Measurements from ENCODE around the gene ZACN.
A peak's percentile ranks its signal among the peaks of the same experiment; 100 is the strongest.
"Not testable (repeated sequence)": the region's sequence is repeated elsewhere in the genome, so short reads cannot be mapped to it uniquely, and the experiment has no call there.

ZACN gene

GRCh38 chr17:76054112-76054476 lies 24.9 kb upstream of the ZACN start:
- DNase-seq (ENCODE audit: low read depth) = no peak

DNA sequence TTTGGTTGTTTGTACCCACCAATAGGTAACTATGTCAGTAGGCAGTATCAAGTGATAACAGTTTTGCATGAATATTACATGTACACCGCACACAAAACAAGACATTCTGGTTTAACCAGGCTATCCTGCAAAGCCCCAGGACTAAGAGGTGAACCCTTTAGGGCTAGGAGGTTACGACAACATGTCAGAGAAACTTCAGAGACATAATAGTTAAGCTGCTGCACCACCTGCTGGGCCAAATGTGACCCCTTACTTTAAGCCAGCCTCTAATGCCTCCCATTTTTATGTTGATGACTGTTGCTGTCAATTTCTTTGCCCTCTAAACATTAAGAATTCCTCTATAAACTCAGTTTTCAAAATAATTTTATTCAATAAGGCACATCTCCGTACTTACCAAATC lies 22.1 kb upstream of the ZACN start:
- no peak for DNase-seq (ENCODE audit: low read depth)

DNA sequence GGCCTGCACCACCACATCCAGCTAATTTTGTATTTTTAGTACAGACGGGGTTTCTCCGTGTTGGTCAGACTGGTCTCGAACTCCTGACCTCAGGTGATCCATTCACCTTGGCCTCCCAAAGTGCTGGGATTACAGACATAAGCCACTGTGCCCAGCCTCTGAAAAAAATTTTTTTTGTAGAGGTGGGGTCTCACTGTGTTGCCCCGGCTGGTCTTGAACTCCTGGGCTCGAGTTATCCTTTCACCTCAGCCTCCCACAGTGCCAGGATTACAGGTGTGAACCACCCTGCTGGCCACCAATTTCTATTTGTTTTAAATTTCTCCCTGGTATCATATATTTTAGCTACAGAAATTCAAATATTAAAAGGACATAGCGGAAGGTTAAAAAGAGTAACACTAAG lies 20.7 kb upstream of the ZACN start:
- DNase-seq (ENCODE audit: low read depth) = not testable (repeated sequence)

DNA sequence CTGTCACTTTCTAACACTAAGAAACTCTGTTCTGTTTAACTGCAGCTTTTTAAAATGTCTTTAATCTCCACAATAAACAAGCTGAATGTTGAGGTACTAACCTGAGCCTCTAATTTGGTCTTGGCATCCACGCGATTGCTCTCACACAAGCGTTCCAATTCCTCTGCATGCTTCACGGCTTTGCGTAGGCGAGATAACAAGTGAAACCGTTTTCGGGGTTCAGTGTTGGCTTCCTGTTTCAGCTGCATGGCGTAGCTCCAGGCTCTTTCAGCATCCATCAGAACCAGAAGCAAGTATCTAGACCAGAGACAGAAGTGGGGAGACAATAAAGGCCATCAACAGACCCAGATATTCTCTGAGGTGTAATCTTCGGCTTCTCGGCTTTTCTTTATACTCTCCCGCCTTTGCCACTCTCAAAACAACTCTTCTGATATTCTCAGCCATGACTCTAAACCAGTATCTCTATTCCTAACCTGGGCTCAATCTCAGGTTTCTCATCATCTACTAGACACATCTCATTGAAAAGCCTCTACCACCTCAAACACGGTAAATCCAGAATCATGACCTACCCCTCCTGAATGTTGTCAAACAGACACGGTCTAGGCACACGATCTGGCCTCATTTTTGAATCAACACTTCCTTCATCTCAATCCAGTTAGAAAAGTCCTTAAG lies 15.0 kb upstream of the ZACN start:
- peak; percentile 45 for DNase-seq (ENCODE audit: low read depth)

DNA sequence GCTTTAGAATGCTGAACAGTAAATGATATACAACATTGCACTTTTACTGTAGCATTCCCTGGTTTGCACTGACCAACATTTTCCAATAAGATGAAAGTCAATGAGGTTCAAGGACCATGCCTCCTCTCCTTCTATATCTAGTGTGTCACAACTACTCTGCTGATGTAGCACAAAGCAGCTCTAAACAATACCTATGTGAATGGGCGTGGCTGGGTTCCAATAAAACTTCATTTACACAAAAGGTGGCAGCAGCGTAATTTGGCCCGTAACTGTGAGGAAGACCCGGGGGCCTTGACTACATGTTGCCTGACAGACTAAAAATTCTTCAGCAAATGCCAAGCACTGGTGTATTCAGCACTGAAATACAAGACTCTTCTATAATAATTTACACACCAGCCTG lies 13.2 kb upstream of the ZACN start:
- DNase-seq (ENCODE audit: low read depth) = no peak

DNA sequence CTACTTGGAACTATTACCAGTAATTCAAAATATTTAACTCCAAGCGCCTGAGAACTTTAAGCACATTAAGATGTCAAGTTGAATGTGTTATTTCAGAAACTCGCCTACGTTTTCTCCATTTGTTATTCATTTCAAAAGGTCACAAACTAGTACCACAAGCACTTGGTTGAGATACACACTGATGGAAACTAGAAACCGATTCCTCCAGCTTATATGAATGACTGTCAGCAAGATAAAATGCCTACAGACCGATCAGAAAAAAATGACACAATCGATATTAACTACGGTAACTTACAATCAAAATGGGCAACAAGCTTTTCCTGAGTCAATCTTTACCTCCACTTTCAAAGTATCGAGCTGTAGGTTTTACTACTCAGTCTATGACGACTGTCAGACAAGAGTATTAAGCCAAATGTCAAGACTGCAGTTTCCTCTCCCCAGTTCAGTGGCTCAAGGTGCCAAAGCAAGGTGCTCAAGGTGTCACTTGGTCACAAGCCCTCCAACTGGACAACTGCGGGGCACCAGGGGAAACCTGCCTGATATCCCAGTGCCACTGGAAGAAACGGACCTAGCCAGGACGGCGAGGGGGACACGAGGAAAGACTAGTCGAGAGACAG lies 7.3 kb upstream of the ZACN start:
- peak; percentile 21 for DNase-seq (ENCODE audit: low read depth)

DNA sequence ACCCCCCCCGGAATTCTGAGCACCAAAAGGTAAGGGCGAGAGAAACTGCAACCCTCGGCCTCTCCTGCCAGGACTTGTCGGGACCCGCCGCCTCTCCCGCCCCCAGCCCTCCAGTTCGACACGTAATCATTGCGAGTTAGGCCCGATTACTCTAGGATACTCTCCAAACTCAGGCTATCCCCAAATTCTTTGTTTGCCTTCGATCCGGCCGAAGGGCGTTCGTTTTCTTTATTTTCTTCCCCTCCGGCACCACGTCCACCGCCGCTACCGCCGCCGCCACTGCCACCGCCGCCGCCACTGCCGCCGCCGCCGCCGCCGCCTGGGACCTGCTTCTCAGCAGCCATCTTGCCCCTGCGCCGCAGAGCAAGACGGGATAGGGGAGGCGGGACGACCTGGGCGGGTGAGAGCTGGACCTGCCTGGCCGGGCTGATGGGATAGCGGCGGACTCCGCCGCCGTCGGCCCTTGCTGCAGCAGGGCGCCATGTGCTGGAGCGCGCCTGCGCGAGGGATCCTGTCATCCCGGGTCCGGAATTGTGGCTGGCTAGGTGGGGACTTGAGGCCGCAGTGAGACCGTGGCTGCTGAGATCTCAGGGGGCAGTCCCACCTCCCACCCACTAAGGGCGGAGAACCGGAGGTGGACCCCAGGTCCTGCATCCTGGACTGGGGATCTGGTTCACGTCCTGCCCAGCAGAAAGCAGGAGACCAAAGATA lies 6.7 kb upstream of the ZACN start, which contains the start of gene SRP68:
SRP68 (minus strand) TSS at position 370 of the 711 bp plus-strand sequence; CDS start at position 344, 26 bp downstream.
- peak; percentile 76 for DNase-seq (ENCODE audit: low read depth)

GRCh38 chr17:76074390-76075363 lies 4.3 kb upstream of the ZACN start, which contains the start of gene GALR2:
GALR2 (plus strand) TSS chr17:76074781; CDS start chr17:76074884, 103 bp downstream.
- no peak for DNase-seq (ENCODE audit: low read depth)

DNA sequence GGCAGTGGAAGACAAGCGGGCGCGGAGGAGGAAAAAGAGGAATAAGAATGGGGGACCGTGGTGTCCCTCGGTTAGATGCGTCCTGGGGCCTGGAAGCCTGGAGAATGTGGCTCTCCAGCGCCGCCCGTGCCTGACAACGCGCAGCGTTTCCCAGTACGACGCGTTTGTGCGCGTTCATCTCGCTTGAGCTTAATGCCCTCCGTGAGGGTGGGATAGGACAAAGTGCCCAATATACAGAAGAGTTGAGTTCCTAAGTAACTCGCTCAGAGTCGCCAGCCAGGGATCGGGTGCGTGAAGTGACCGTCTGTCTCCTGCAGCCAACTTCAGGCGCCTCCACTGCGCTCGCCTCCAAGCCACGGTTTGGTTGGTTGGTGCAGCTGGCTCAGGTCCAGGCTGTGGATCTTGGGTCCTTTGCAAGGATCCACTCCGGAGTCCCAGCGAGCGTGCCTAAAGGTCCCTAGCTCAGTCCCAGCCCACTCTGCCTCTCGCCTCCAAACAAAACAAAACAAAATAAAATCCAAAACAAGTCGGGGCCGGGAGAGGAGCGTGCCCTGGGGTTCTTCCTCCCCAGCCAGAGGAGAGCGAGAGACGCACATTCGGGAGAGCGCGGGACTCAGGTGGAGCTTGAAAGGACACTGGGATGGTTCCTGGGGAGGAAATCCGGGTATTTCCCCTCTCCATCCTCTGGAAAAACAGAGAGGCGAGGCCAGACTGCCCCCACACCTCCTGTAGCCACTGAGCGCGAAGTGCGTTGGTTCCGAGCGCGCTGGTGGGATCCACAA lies 3.4 kb upstream of the ZACN start:
- no peak for DNase-seq (ENCODE audit: low read depth)

GRCh38 chr17:76076146-76076764 lies 2.7 kb upstream of the ZACN start:
- DNase-seq (ENCODE audit: low read depth) = no peak

GRCh38 chr17:76076765-76077583 lies 2.0 kb upstream of the ZACN start:
- peak; percentile 13 for DNase-seq (ENCODE audit: low read depth)

DNA sequence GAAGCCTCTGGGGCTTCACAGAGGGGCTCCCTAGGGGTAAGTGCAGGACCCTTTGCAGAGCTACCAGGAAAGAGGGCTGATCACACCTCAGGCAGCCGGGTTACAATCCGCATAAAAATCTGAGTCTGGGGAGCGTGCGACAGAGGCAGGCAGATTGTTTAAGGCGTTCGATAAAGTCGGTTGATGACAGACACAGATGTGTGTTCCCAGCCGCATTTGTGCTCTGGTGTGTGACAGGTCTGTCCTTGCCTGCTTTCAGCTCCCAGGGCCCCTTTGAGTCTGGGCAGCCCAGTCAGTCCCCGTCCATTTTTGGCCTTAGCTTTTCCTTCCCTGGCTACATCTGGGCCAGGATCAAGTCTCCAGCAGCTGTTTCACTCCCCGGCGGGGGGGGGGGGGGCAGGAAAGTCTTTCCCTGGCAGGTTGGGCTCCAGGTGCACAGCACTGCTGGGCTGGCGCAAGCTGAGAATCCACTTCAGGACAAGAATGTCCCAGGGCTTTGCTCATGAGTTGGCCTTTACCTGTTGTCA lies 1.3 kb upstream of the ZACN start:
- no peak for DNase-seq (ENCODE audit: low read depth)

GRCh38 chr17:76078370-76078769 lies 612 bp upstream of the ZACN start:
- DNase-seq (ENCODE audit: low read depth) = not testable (repeated sequence)

DNA sequence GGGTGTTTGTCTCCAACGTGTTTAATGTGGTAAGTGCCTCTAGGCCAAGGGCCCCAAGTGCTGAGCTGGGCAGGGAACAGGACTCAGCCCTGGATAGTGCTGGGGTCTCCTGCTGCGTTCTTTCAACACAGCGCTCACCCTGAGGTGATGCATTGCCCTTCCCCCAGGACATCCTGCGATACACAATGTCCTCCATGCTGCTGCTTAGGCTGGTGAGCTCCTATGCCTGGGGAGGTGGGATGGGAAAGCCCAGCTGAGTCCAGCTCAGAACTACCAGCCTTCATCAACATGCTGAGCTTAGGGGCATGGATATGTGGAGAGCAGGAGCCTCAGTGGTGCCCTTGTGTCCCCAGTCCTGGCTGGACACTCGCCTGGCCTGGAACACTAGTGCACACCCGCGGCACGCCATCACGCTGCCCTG lies 563 bp downstream of the ZACN start:
- no peak for DNase-seq (ENCODE audit: low read depth)

- no peak for DNase-seq (ENCODE audit: low read depth)
Observed at GRCh38 chr17:76079956-76080767, 1.2 kb downstream of the ZACN start.

DNA sequence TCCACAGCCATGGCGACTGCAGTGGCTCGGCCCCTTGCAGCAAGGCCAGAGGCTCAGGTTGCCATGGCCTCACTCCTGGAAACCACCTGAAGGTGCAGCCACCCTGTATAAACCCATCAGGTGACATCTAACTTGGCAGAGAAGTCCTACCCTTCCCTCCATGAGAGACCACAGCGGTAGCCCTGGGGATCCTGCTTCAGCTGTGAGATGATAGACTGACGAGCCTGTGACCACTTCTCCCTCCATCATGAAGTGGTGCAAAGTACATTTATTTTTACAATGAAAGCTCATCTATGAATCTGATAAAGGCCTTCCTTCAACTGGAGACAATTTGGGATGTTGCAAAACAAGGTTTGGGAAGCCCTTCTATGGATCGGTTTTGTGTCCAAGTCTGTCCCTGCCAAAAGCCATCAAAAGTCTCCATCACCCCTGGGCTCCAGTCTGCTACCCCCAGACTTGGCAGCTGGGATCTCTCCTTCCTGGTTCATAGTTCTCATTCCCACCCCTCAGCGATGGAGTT lies 1.8 kb downstream of the ZACN start:
- DNase-seq (ENCODE audit: low read depth) = no peak

- no peak for DNase-seq (ENCODE audit: low read depth)
Observed at GRCh38 chr17:76081295-76082210, 2.6 kb downstream of the ZACN start.
